Measurements from ENCODE around the gene GNAO1.

The GNAO1 gene

DNA sequence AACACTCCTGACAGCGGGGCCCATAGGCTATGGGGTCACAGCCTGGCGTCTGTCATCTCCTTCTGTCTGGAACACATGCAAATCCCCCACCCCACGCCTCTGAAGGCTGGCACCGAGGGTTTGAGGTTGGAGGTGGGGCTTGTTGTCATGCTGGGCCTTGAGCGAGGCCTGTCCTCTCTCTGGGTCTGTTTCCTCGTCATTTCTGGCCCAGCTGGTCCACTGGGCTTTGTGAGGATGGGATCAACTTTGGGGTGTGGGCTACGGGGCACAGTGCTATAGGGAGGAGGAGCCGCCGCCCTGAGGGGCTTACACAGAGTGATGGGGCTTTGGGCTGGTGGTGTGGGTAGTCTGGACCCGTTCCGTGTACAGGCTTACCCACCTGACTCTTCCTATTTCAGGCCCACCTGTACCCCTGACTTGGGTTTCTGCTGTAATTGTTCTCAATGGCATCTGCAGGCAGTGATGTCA is 146.6 kb downstream of the GNAO1 start:
- no peak for DNase-seq

DNA sequence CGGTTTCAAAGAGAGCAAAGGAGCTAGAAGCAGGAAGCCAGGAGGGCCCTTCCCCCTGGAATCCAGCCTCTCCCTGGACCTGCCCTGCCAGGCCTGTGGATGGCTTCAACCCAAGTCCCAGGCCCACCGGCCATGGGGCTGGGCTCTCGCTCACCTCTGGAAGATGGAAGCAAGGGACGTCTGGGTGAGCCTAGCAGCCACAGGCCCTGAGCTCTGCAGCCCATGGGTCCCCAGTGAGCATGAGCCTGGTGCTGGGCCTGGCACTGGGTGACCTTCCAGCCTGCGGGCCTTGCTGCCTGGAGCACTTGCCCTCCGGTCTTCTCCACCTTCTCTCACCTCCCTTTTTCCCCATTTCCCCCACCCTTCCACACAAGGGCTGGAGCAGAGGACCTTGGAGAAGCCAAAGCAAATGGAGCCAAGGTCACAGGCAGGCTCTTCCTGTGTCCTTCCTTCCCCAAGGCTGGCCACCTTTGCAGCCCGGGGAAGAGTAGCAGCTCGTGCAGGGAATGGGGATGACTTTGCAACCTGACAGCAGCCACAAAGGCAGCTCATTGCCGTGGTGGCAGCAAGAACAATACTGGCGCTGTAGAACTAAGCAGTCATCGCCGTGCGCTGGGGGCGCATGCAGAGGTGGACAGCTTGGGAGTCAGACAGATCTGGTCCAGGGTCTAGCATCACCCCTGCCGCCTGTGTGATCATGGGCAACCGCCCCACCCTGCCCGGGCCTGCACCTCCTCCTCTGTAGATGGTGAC is 147.5 kb downstream of the GNAO1 start:
- DNase-seq: no peak

DNA sequence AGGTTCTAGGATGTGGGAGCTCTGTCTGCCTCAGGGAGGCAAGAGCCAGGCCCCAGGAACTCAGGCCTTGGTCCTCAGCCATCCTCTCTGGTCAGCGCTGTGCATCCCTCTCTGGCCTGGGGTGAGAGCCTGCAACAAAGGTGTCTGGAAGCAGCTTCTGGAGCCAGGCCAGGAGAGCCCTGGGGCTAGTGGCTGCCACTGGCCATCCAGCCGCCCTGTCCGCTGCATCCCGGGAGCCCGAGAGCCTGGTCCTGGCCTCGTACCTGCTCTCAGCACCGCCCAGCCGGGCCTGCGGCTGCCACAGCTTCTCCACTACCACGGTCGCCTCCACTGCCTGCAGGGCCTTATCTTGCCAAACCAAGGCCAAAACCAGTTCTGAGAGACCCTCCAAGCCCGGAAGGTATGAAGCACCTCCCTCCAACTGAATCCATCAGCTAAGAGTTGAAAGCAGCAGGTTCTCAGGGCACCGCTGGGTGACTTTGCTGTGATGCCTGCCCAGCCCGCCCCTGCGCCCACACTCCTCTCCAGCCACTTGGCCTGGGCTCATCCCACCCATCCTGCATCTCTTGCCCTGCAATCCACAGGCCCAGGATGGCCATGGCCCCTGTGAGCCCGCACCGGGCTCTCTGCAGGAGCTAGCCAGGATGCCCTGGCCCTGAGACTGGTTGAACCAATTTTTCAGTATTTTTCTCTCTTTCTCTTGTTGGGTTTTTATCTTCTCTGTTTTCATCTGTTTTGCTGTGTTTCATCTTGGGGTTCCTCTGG is 148.3 kb downstream of the GNAO1 start:
- DNase-seq: no peak

DNA sequence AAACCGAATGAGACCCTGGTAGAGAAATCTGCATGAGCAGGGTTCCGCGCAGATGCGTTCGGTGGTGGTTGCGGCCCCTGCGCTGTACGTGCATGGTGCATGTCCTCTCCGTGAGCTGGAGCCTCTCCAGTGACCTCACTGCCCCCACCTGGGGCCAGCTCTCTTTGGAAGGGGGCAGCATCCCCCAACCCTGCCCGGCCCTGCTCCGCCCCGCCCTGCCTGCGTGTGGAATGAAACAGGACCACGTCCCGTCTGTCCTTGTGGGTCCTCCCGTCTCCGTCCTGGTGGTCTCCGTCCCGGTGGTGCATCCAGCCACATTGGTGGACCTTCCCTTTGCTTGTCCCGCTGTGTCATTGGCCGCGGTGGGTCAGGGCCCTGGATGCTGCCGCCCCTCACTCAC is 149.1 kb downstream of the GNAO1 start:
- no peak for DNase-seq

DNA sequence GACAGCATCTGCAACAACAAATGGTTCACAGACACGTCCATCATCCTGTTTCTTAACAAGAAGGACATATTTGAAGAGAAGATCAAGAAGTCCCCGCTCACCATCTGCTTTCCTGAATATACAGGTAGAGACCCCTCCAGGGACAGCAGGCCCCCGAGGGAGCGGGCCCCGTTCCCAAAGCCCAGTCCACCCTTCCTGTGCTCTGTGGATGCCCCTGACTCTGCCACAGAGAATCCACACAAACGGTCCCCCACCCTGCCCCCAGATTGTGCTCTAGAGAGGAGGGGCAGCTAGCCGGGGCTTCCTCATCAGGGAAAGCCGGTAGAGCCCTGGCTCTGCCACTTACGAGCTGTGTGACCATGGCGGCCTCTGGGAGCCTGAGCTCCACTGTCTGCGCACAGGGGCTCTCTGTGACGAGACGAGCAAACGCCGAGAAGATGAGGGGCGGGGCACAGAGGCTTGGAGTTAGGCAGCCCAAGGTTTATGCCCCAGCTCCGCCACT is 149.6 kb downstream of the GNAO1 start:
- DNase-seq: no peak

DNA sequence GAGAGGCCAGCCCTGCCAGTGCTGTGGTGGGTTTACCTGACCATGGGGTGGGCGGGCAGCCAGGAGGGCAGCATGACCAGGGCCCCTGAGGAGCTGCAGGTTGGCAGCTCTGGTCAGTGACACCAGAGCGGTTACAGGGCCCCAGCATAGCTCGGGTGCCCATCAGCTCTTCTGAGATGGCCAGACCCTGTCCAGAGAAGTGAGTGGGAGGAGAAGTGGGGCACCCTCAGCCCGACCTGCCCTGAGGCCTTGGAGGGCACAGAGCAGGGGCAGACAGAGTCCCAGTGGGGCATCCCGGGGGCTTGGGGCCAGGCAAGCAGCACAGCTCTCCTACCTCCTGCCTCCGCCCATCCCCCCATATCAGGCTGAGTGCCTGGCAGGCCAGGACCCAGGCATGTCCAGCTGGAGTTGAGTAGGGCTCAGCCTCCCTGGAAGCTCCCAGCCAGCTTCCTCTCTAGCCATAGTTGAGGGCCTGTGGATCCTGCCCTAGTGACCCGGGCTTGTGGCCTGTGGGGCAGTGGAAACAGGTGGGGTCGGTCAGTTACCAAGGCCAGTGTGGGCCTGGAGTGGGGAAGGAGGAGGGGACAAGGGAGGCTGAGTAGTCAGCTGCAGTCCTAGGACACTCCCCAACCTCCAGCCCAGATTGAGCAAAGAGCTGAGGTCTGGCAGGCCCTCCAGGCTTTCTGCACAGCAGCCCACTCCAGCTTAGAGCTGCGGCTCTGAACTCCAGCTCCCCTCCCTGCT is 150.5 kb downstream of the GNAO1 start:
- no peak for DNase-seq

DNA sequence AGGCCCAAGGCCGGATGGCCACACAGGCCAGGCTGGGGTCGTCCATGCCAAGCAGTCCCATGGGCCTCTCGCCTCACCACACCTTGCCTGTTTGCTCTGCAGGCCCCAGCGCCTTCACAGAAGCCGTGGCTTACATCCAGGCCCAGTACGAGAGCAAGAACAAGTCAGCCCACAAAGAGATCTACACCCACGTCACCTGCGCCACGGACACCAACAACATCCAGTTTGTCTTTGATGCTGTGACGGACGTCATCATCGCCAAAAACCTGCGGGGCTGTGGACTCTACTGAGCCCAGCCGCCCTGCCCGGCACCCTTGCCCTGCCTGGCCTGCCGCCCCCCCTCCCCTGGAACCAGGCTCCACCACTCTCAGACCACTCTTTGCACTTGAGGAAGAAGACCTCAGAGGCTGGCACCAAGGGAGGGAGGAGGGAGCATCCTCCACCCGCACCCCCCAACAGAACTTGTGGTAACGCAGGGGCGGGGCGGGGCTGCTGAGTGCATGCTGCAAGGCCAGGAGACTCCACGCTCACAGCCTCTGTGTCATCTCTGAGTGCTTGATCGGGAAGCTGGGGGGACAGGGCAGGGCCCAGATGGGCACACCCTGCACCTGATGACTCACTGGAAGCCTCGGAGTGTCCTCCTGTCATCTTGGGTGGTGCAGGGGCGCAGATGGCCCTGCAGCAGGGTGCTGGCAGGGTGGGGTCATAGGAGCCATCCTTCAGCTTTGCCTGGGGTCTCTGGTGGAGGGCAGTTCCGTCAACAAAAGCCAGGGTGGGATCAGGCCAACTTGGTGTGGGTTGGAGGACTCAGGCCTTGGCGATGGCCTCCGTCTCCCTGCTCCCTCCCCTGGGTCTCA is 152.6 kb downstream of the GNAO1 start:
- no peak for DNase-seq

DNA sequence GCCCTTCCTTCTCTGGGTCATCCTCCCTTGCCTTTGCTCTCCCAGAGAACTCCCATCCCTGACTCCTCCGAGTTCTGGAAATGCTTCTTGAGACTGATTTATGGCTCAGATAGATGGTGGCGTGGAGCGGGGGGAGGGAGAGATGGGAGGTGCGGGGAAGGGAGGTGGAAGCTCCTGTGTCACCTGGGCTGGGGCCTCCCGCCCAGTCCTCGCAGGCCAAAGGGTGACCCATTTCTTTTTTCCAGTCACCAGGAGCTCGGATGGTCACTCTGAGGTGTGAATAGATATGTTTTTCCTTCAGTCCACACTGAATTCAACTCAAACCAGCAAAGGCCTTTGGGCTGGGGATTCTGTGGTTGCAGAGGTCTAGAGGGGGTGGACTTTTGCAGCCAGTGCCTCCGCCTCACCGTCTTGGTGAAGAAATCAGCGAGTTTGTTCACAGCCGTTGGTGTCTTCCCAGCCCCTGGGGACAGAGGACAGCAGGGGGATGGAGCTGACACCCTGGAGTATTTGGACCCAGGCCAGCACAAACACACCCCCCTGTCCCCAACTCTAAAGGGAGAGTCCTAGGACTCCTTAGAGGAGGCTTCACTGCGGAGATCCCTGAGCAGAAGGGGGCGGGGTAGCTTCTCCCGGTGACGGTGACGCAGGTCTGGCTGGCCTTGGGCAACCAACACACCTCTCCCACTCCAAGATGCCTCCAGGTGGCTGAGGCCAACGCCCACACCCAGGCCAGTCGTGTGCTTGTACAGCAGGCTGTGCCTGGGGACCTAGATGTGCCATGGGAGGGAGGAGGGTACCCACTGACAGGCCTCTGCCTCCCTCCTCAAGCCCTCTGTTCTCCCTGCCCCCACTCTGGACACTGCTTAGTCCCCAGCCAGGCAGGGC is 153.5 kb downstream of the GNAO1 start:
- no peak for DNase-seq

DNA sequence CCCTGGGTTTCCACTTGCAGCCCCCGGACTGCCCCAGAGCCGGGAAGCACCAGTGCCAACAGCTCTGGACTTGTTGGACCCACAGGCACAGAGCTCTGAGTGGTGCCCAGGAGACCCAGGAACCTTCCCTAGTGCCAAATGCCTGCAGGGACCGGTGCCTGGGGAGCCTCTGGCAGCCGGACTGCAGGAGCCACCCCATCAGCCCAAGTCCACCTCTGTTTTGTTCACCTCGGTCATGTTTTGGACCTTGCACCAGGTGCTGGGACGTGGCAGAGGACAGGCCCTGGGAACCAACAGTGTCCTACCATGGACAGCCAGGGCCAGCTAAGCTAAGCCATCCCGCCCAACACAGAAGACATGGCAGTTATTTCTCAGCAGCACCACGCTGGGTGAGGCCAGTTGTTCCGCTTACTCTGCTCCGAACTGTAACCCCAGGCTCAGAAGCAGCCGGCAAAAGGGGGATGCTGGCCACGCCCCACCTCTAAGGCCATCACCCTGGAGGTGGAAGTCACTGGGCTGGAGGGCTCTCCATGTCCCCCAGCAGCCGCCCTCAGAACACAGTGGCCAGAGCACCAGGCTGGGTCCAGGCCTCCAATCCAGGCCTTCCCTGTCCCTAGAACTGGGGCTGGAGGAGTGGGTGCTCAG is 154.2 kb downstream of the GNAO1 start:
- DNase-seq: no peak

DNA sequence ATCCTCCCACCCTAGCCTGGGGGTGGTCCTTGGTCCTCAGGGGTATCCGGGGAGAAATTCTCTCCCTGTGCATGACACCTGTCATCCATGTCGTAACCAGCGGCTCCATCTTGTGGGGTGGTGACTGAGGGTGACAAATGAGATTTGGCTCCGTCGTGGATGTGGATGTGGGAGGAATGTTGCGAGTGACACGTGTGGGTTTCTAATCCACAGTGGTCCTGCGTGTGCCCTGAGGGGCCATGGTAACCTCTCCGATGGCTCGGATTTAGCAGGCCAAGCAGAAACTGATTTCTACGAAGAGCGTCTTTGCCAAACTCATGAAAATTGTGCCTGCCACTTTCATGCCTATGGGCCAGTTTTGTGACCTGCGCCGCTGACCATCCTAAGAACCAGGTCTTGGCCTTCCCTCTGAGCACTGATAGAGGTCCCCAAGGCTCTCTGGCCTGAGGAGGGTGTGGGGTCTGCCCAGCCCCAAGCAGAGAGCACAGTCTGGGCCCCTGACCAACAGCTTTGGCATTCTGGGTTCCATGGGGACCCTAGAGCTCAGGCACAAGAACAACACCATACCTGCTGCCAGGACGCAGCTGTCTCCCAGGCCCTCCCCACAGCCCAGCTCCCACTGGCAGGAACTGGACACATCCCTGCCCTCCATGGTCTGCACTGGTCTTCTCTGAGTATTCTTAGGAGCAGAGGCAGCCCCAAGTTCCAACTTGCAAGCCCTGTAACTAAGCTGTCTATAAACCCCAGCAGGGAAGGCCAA is 155.0 kb downstream of the GNAO1 start:
- no peak for DNase-seq

DNA sequence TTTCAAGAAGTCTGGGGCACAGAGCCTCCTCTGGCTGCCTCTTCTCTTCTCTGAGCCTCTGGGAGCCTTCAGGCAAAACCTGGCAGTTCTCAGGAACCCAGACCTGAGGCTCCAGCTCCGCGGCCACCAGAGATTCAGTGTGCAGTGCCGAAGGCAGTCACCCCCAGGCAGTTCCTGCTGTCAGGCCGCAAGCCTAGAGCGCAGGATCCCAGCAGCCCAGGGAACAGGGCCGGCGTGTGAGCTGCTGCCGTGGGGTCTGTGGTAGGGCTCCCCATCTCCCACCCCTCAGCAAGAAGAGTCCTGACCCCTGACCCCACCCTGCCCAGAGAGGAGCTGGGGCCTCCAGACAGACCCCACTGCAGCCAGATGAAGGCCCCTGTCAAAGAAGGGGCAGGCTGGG is 155.9 kb downstream of the GNAO1 start:
- no peak for DNase-seq

DNA sequence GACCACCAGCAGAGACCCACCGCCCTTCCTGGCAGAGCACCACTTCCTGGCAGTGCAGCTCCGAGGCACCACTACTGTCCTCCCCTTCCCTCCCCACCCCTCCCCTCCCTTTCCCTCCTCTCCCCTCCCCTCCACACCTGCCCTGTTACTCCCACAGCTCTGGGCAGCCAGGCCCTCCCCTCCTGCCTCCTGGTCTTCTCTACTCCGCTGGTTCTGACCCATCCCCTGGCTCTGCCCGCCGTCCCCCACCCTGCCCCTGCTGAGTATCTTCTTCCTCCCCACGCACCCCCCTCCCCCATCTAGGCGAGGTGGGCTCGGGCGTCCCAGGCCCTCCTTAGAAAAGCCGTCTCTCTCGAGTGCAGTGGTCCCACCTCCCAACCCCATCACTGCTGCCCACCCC is 156.4 kb downstream of the GNAO1 start:
- DNase-seq: no peak

DNA sequence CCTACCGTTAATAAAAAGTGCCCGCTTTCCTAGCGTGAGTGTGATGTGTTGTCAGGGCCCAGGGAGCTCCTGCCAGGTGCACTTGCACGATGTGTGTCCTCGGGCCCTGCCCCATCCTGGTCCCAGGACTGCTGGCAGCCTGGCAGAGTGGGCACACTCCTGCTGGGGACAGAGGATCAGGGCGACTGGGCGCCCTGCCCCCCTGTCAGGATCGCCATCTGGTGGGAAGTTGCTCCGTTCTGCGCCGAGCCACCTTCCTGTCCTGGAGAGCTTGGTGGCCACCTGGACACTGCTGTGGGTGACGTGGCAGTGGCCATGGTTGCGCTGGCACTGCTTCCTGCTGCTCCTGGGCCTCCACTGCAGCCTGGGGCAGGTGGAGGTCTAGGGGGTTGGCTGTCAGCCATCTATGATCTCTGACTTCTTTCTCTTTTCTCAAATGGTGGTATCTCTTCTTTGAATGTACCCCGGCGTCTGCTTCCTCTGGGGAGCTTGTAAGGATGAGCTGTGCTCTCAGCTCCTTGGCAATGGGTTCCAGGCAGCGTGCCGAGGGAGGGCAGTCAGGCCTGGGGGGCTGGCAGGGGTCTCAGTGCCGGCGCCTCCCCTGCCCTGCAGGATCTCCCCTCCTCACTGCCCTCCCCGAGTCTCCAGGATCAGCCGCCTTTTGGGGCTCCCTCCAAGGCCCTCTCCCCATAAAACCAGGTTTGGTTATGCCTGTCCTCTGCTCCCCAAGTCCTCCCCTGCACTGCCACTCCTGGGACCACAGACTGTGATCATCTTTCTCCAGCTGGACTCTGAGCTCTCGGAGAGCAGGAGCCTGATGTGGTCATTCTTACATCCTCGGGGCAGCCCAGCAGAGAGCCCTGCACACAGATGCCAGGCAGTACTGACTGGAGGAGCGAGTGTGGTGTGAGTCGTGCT is 157.1 kb downstream of the GNAO1 start:
- no peak for DNase-seq

DNA sequence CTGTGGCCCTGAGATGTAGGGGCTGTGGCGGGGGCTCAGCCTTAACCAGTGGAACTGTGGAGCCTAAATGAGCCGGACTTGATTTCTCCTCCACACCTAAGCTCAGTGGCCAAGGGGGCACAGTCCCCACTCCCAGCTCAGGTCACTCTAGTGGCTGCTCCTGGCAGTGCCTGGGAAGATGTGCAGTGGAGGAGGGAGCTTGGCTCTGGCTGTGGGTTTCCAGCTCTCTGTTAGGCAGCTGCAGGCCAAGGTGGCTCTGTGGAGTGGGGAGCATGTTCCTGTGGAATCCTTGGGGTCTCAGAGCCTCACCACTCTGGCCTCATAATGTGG is 157.8 kb downstream of the GNAO1 start:
- DNase-seq: no peak

DNA sequence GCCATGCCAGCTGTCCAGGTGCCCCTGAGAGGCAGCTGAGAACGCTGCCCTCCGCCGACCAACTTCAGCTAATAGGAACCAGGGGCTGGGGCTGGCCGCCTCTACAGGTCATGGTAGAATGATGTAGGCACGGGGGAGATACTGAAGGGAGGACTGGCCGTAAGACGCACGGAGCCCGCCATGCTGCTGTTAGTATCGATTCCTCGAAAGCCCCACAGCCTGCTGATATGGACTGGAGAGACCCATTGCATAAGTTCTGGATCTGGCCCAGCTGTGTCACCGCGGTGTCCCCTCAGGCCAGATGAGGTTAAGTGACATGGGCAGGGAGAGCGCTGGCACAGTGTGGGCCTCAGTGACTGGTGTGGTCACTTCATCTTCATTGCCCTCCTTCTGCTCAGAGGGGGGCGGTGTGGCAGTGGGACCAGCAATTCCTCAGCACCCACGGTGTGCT is 158.4 kb downstream of the GNAO1 start:
- DNase-seq: no peak

DNA sequence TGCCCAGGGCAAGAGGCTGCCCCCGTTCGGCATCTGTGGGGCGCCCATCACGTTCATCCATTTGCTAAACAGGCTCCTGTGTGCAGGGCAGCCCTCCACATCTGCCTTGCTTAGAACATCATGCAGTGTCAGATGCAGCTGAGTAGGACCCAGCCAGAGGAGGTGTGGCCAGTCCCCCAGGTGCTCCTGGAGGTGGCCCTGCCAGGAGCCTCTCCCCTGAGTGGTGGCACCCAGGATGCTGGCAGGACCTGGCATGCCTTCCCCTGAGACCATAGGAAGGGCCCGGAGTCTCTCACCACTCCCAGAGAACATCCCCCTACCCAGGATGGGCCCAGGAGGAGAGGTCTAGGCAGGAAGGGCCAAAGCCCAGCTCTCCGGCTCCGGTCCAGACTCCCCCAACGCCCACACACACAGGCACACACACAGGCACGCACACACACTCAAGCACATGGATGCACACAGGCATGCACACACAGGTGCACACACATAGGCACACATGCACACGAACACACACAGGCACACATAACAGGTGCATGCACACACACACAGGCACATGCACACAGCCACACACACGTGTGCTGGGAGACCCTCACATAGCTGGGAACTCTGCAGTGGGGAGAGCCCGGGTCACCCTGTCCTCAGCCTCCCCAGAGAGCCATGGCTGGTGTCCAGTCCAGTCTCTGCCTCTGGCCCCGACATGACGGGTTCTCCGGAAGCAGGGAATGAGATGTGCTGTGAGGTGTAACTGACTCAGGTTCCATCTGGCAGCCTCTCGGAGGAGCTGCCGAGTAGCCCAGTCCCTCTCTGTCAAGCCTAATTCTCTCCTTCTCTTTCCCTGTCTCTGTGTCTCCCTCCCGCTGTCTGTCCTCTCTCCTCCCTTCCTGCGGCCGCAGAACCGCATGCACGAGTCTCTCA is 159.5 kb downstream of the GNAO1 start:
- DNase-seq: no peak

DNA sequence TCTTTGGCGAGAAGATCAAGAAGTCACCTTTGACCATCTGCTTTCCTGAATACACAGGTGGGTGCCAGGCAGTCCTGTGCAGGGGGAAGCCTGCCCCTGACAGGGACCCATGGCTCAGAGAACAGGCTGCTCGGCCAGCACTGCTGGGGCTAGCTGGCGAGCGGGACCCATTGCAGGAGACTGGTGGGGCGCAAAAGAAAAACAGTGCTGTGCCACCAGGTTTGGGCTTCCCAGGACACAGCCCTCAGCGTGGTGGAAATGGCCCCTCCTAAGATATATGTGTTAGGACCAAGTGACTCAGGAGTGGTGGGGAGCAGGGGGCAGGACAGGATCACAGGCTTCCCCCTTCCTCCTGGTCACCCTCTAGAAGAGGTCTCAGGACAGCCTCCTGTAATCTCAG is 160.2 kb downstream of the GNAO1 start:
- DNase-seq: no peak
